IMR-90 (cell line): ENCODE measurements around the gene GRM8. TPM values are rescaled to one million over a fixed set of nuclear protein-coding genes. Genes with fewer than 3 reads are reported as not detected.

ENCODE experiments used
- ATAC-seq: fragments of 200-7000 bp; cut with Tn5 transposase; 2 replicates; pipeline ENCODE4 v1.9.1; 2020; ENCODE audit warnings: low read depth, mild to moderate bottlenecking, moderate library complexity
- BruUV-seq: library from RNA; stranded (reverse); fragments of 400-500 nt; replicated peaks from 2 replicates; lab custom pipeline; 2021; lab: Mats Ljungman, UMichigan
- CTCF ChIA-PET: fragments of 300-600 bp; formaldehyde crosslinking; extraction: SDS; loops from one replicate; lab custom pipeline; 2021; ENCODE audit warnings: antibody characterized with exemption; lab: Yijun Ruan, JAX
- POLR2A ChIA-PET: fragments of 300-600 bp; sonication (Branson Sonifier 250); formaldehyde crosslinking; loops from one replicate; lab custom pipeline; 2022; ENCODE audit warnings: antibody characterized with exemption; ENCODE audit not compliant: unreplicated experiment; lab: Charles Lee
- DNase-seq: peaks from one replicate; pipeline ENCODE4 v3.0.0; 2013
- H2AFZ ChIP-seq: replicated peaks from 2 replicates; pipeline ENCODE3; 2013; ENCODE audit warnings: low read length, mild to moderate bottlenecking; ENCODE audit not compliant: poor library complexity
- H2AK5ac ChIP-seq: 2 replicates; pipeline ENCODE4 v1.6.1; 2013; ENCODE audit warnings: low read depth, low read length, inconsistent platforms
- H2AK9ac ChIP-seq: replicated peaks from 2 replicates; pipeline ENCODE3; 2013; ENCODE audit warnings: mild to moderate bottlenecking, low read depth, low read length, moderate library complexity; ENCODE audit not compliant: poor library complexity
- H2BK120ac ChIP-seq: 2 replicates; pipeline ENCODE4 v1.6.1; 2013; ENCODE audit warnings: low read depth, low read length, inconsistent platforms
- H2BK15ac ChIP-seq: 3 replicates; pipeline ENCODE4 v1.6.1; 2013; ENCODE audit warnings: low read depth, low read length, inconsistent platforms
- H2BK20ac ChIP-seq: 2 replicates; pipeline ENCODE4 v1.6.1; 2013; ENCODE audit warnings: low read depth, mild to moderate bottlenecking, inconsistent platforms, low read length, moderate library complexity
- H2BK5ac ChIP-seq: 2 replicates; pipeline ENCODE4 v1.6.1; 2013; ENCODE audit warnings: mild to moderate bottlenecking, low read depth, low read length, inconsistent platforms; ENCODE audit not compliant: poor library complexity, severe bottlenecking
- H3K14ac ChIP-seq: replicated peaks from 2 replicates; pipeline ENCODE4 v1.6.1; 2013; ENCODE audit warnings: low read depth, low read length, inconsistent platforms
- H3K18ac ChIP-seq: 2 replicates; pipeline ENCODE4 v1.6.1; 2013; ENCODE audit warnings: low read depth, low read length, control low read depth
- H3K23ac ChIP-seq: 2 replicates; pipeline ENCODE4 v1.6.1; 2013; ENCODE audit warnings: low read depth, low read length, inconsistent platforms
- H3K27ac ChIP-seq: 2 replicates; pipeline ENCODE4 v1.5.1; 2013; ENCODE audit warnings: mild to moderate bottlenecking, control low read depth, low read length; ENCODE audit not compliant: insufficient read depth
- H3K27me3 ChIP-seq: 2 replicates; pipeline ENCODE4 v1.6.1; 2013; ENCODE audit warnings: low read length; ENCODE audit not compliant: control insufficient read depth, insufficient read depth
- H3K36me3 ChIP-seq: 2 replicates; pipeline ENCODE4 v1.6.1; 2013; ENCODE audit warnings: low read length, mixed read lengths; ENCODE audit not compliant: control insufficient read depth, insufficient read depth
- H3K4ac ChIP-seq: 2 replicates; pipeline ENCODE4 v1.6.1; 2013; ENCODE audit warnings: low read depth, low read length, inconsistent platforms
- H3K4me1 ChIP-seq: 2 replicates; pipeline ENCODE4 v1.6.1; 2013; ENCODE audit warnings: low read length, mixed read lengths; ENCODE audit not compliant: control insufficient read depth, insufficient read depth
- H3K4me2 ChIP-seq: 2 replicates; pipeline ENCODE4 v1.6.1; 2013; ENCODE audit warnings: low read depth, mild to moderate bottlenecking, control low read depth, low read length, moderate library complexity
- H3K4me3 ChIP-seq: 2 replicates; pipeline ENCODE4 v1.5.1; 2013; ENCODE audit warnings: low read depth, mild to moderate bottlenecking, control low read depth, low read length, moderate library complexity; ENCODE audit not compliant: insufficient read depth
- H3K56ac ChIP-seq: 2 replicates; pipeline ENCODE4 v1.6.1; 2013; ENCODE audit warnings: low read length, inconsistent platforms; ENCODE audit not compliant: insufficient read depth; ENCODE audit errors: extremely low read depth
- H3K79me1 ChIP-seq, 2 experiments: 2 replicates each; pipeline ENCODE4 v1.6.1; 2013; ENCODE audit warnings: low read length in 2 of 2, inconsistent platforms in 1 of 2, low read depth in 1 of 2
- H3K9ac ChIP-seq: 2 replicates; pipeline ENCODE4 v1.6.1; 2013; ENCODE audit warnings: low read depth, low read length, control low read depth
- H3K9me1 ChIP-seq: 2 replicates; pipeline ENCODE4 v1.6.1; 2013; ENCODE audit warnings: low read length, inconsistent platforms; ENCODE audit not compliant: insufficient read depth
- H3K9me3 ChIP-seq: 2 replicates; pipeline ENCODE4 v1.6.1; 2013; ENCODE audit warnings: low read length; ENCODE audit not compliant: control insufficient read depth, insufficient read depth
- H4K20me1 ChIP-seq: 2 replicates; pipeline ENCODE4 v1.6.1; 2013; ENCODE audit warnings: low read length, inconsistent platforms; ENCODE audit not compliant: insufficient read depth
- H4K5ac ChIP-seq: 2 replicates; pipeline ENCODE4 v1.6.1; 2013; ENCODE audit warnings: mild to moderate bottlenecking, low read depth, low read length, control low read depth
- H4K8ac ChIP-seq, 2 experiments: 2 replicates each; pipeline ENCODE4 v1.6.1; 2013; ENCODE audit warnings: low read depth in 2 of 2, low read length in 2 of 2, control low read depth in 1 of 2, inconsistent platforms in 1 of 2
- H4K91ac ChIP-seq: 2 replicates; pipeline ENCODE4 v1.6.1; 2013; ENCODE audit warnings: low read depth, low read length, inconsistent platforms; ENCODE audit not compliant: insufficient read depth
- CHD1 ChIP-seq: IDR thresholded peaks from 2 replicates; pipeline ENCODE4 v1.6.1; 2012; ENCODE audit warnings: low read depth, low read length, improper control_type of control experiment
- CTCF ChIP-seq: conservative IDR thresholded peaks from 2 replicates; pipeline ENCODE4 v1.5.1; 2012; ENCODE audit warnings: mild to moderate bottlenecking, low read depth, low read length, improper control_type of control experiment
- ELK1 ChIP-seq: fragments of 150-350 bp; IDR thresholded peaks from 2 replicates; pipeline ENCODE4 v1.6.1; 2016; ENCODE audit warnings: low read depth, mild to moderate bottlenecking, low read length, moderate library complexity, borderline replicate concordance
- FOS ChIP-seq: fragments of 150-350 bp; IDR thresholded peaks from 2 replicates; pipeline ENCODE4 v1.6.1; 2016; ENCODE audit warnings: low read depth, low read length
- MAFK ChIP-seq: IDR thresholded peaks from 2 replicates; pipeline ENCODE4 v1.6.1; 2012; ENCODE audit warnings: low read depth, low read length, improper control_type of control experiment
- MXI1 ChIP-seq: IDR thresholded peaks from 2 replicates; pipeline ENCODE4 v1.6.1; 2012; ENCODE audit warnings: low read depth, mild to moderate bottlenecking, low read length, moderate library complexity, borderline replicate concordance
- NFE2L2 ChIP-seq: fragments of 150-350 bp; IDR thresholded peaks from 2 replicates; pipeline ENCODE4 v1.6.1; 2016; ENCODE audit warnings: low read depth, mild to moderate bottlenecking, low read length
- POLR2A ChIP-seq: IDR thresholded peaks from 2 replicates; pipeline ENCODE4 v1.6.1; 2012; ENCODE audit warnings: mild to moderate bottlenecking, low read depth, low read length
- RAD21 ChIP-seq: IDR thresholded peaks from 2 replicates; pipeline ENCODE4 v1.6.1; 2012; ENCODE audit warnings: low read length, improper control_type of control experiment
- RFX5 ChIP-seq: IDR thresholded peaks from 2 replicates; pipeline ENCODE4 v1.8.0; 2012; ENCODE audit warnings: low read depth, mild to moderate bottlenecking, low read length, moderate library complexity
- USF2 ChIP-seq: fragments of 150-350 bp; IDR thresholded peaks from 2 replicates; pipeline ENCODE4 v1.6.1; 2017; ENCODE audit warnings: mild to moderate bottlenecking, antibody characterized with exemption, low read length, low read depth
- WGBS, 2 experiments: methylation state at CpG; one replicate each; pipeline versions ENCODE4 v1.1.5 to v1.1.7; 2013; ENCODE audit warnings: missing lambda C conversion rate in 2 of 2; ENCODE audit not compliant: insufficient read length in 1 of 2; ENCODE audit errors: extremely low coverage in 2 of 2; 5-methylcytosine and 5-hydroxymethylcytosine counted together
- dilution Hi-C: fragments of 300-500 bp; cut with HindIII; formaldehyde crosslinking; loops from one replicate; pipeline ENCODE4 v1.14.3; 2018; ENCODE audit warnings: low sequenced_read_pairs; ENCODE audit not compliant: unreplicated experiment
- in situ Hi-C: fragments of 300-500 bp; cut with MboI; formaldehyde crosslinking; loops from 3 replicates; pipeline ENCODE4 v1.14.3; 2019; ENCODE audit warnings: low sequenced_read_pairs, inconsistent platforms, mixed read lengths
- intact Hi-C: fragments of 100-400 bp; cut with micrococcal nuclease; formaldehyde crosslinking; loops from 2 replicates; pipeline ENCODE4 v1.10.0; 2022
- polyA plus RNA-seq, 3 experiments: library from polyadenylated mRNA; depleted of rRNA; stranded (reverse); fragments of >200 nt; gene quantifications; 2 replicates each; pipeline ENCODE4 v1.2.3, GENCODE V29; 2012; ENCODE audit warnings: low replicate concordance in 1 of 3
- total RNA-seq: library from RNA; depleted of rRNA; stranded (reverse); fragments of >200 nt; gene quantifications from 2 replicates; pipeline ENCODE4 v1.2.3, GENCODE V29; 2012

The GRM8 gene
- total and polyA plus RNA-seq, 2 of the 4 experiments (the other 2 are of a cell fraction): not detected

GRCh38 chr7:126447984-126448383, 804.8 kb downstream of the GRM8 start:
- Histone ChIP-seq H4K91ac (no peak overlapping the region), H3K9me3 (peaks cover 4% of the 10 kb centered on the region; the same call in 1 of the 2 replicates), H3K18ac (no peak overlapping the region), H4K5ac (no peak overlapping the region), H2AFZ (no peak overlapping the region), H3K23ac (no peak overlapping the region), H2BK120ac (no peak overlapping the region), H3K56ac (no peak overlapping the region), H2BK20ac (no peak overlapping the region), H2AK9ac (no peak overlapping the region), H3K14ac (no peak overlapping the region), H4K8ac (no peak overlapping the region), H3K9ac (no peak overlapping the region), H4K20me1 (no peaks in the 10 kb centered on the region), H3K4ac (no peak overlapping the region), H3K4me1 (no peaks in the 10 kb centered on the region), H2AK5ac (no peak overlapping the region), H3K27ac (no peak overlapping the region), H3K27me3 (no peaks in the 10 kb centered on the region), H3K4me2 (no peak overlapping the region), H2BK5ac (no peak overlapping the region), H3K36me3 (no peaks in the 10 kb centered on the region), H3K9me1 (no peaks in the 10 kb centered on the region), H2BK15ac (no peak overlapping the region), H3K79me1 (no peaks in the 10 kb centered on the region), H3K4me3 (no peak overlapping the region)
- BruUV-seq: no TSS peak
- dilution Hi-C loops: no loop called here
- POLR2A ChIA-PET: no interaction called here
- no CpG with 5 or more reads among the region's 2 CpGs for WGBS, 2 experiments
- CTCF ChIA-PET: no interaction called here
- ATAC-seq (no peak), DNase-seq (no peak)
- TF ChIP-seq RAD21 (no peak), POLR2A (no peak), ELK1 (no peak), USF2 (no peak), NFE2L2 (no peak), FOS (no peak), MAFK (no peak), MXI1 (no peak), RFX5 (no peak), CHD1 (no peak), CTCF (no peak)
- intact Hi-C loops: no loop called here
- in situ Hi-C loops: no loop called here
